Neuronal stem cell (in vitro differentiated cells): ENCODE measurements around the gene FRYL.
"Not testable (repeated sequence)": the region's sequence is repeated elsewhere in the genome, so short reads cannot be mapped to it uniquely, and the experiment has no call there.

Source experiments
- DNase-seq: peaks from one replicate; pipeline ENCODE4 v3.0.0-alpha.2; 2013; ENCODE audit warnings: low spot score
- H2AFZ ChIP-seq: one replicate; pipeline ENCODE4 v1.6.1; 2013; ENCODE audit warnings: mild to moderate bottlenecking, low read length, inconsistent platforms
- H2AK5ac ChIP-seq: 2 replicates; pipeline ENCODE4 v1.6.1; 2013; ENCODE audit warnings: low read depth, mild to moderate bottlenecking, inconsistent platforms, low read length, moderate library complexity, mixed read lengths
- H2BK120ac ChIP-seq: 2 replicates; pipeline ENCODE4 v1.6.1; 2013; ENCODE audit warnings: low read depth, mild to moderate bottlenecking, inconsistent platforms, low read length, moderate library complexity, mixed read lengths
- H2BK12ac ChIP-seq: one replicate; pipeline ENCODE4 v1.6.1; 2013; ENCODE audit warnings: low read length, inconsistent platforms
- H2BK15ac ChIP-seq: 2 replicates; pipeline ENCODE4 v1.6.1; 2013; ENCODE audit warnings: mild to moderate bottlenecking, low read length, inconsistent platforms, mixed read lengths
- H2BK5ac ChIP-seq: one replicate; pipeline ENCODE4 v1.6.1; 2013; ENCODE audit warnings: inconsistent platforms, mild to moderate bottlenecking, low read length, moderate library complexity
- H3K14ac ChIP-seq: one replicate; pipeline ENCODE4 v1.6.1; 2013; ENCODE audit warnings: low read length, inconsistent platforms
- H3K18ac ChIP-seq: 2 replicates; pipeline ENCODE4 v1.6.1; 2013; ENCODE audit warnings: low read length, inconsistent platforms
- H3K23ac ChIP-seq: 2 replicates; pipeline ENCODE4 v1.6.1; 2013; ENCODE audit warnings: low read depth, mild to moderate bottlenecking, mixed read lengths, low read length, inconsistent platforms; ENCODE audit not compliant: poor library complexity
- H3K27ac ChIP-seq: replicated peaks from 3 replicates; pipeline ENCODE4 v1.5.1; 2013; ENCODE audit warnings: low read length, inconsistent platforms
- H3K27me3 ChIP-seq, 3 experiments: 2 replicates each; pipeline ENCODE4 v1.6.1; 2013; ENCODE audit warnings: low read length in 3 of 3, mild to moderate bottlenecking in 2 of 3, inconsistent platforms in 1 of 3, low read depth in 1 of 3, mixed read lengths in 1 of 3, moderate library complexity in 1 of 3; ENCODE audit not compliant: control insufficient read depth in 3 of 3, insufficient read depth in 3 of 3
- H3K36me3 ChIP-seq, 2 donors: replicated peaks in 1 of 2; 2 replicates each; pipeline ENCODE4 v1.6.1; 2013; ENCODE audit warnings: low read length in 2 of 2; ENCODE audit not compliant: control insufficient read depth in 2 of 2, insufficient read depth in 2 of 2
- H3K4ac ChIP-seq: 2 replicates; pipeline ENCODE4 v1.6.1; 2013; ENCODE audit warnings: inconsistent platforms, mild to moderate bottlenecking, low read length, moderate library complexity
- H3K4me1 ChIP-seq, 2 donors: 1 replicate in 1 of 2; 2 replicates in 1 of 2; pipeline ENCODE4 v1.6.1; 2013; ENCODE audit warnings: low read length in 2 of 2, low read depth in 1 of 2; ENCODE audit not compliant: control insufficient read depth in 2 of 2, insufficient read depth in 1 of 2
- H3K4me2 ChIP-seq: one replicate; pipeline ENCODE4 v1.6.1; 2013; ENCODE audit warnings: mild to moderate bottlenecking, low read length, inconsistent platforms; ENCODE audit not compliant: insufficient read depth, poor library complexity, severe bottlenecking
- H3K4me3 ChIP-seq, 2 donors: 2 replicates each; pipeline ENCODE4 v1.5.1; 2013; ENCODE audit warnings: low read length in 2 of 2, mild to moderate bottlenecking in 2 of 2, inconsistent platforms in 1 of 2, moderate library complexity in 1 of 2
- H3K79me1 ChIP-seq: one replicate; pipeline ENCODE4 v1.6.1; 2013; ENCODE audit warnings: low read depth, mild to moderate bottlenecking, inconsistent platforms, low read length, moderate library complexity
- H3K9ac ChIP-seq: one replicate; pipeline ENCODE4 v1.6.1; 2013; ENCODE audit warnings: mild to moderate bottlenecking, low read depth, low read length, inconsistent platforms; ENCODE audit not compliant: poor library complexity
- H3K9me3 ChIP-seq, 2 donors: replicated peaks in 1 of 2; 2 replicates each; pipeline versions ENCODE3 to v1.6.1; 2013; ENCODE audit warnings: low read length in 2 of 2, mild to moderate bottlenecking in 2 of 2, inconsistent platforms in 1 of 2, low read depth in 1 of 2, mixed read lengths in 1 of 2, moderate library complexity in 1 of 2; ENCODE audit not compliant: control insufficient read depth in 2 of 2, insufficient read depth in 1 of 2
- H4K8ac ChIP-seq: one replicate; pipeline ENCODE4 v1.6.1; 2013; ENCODE audit warnings: low read depth, mild to moderate bottlenecking, inconsistent platforms, low read length, moderate library complexity
- H4K91ac ChIP-seq: one replicate; pipeline ENCODE4 v1.6.1; 2013; ENCODE audit warnings: low read length, low read depth, mild to moderate bottlenecking, inconsistent platforms; ENCODE audit not compliant: poor library complexity
- WGBS, 2 donors: extraction: QIAGEN DNeasy Blood & Tissue Kit; methylation state at CpG; one replicate each; pipeline ENCODE4 v1.1.7; 2013; ENCODE audit warnings: missing lambda C conversion rate in 2 of 2, mixed read lengths in 1 of 2; ENCODE audit not compliant: insufficient read length in 2 of 2, insufficient replicate concordance in 1 of 2; ENCODE audit errors: extremely low coverage in 2 of 2; 5-methylcytosine and 5-hydroxymethylcytosine counted together

The FRYL gene

DNA sequence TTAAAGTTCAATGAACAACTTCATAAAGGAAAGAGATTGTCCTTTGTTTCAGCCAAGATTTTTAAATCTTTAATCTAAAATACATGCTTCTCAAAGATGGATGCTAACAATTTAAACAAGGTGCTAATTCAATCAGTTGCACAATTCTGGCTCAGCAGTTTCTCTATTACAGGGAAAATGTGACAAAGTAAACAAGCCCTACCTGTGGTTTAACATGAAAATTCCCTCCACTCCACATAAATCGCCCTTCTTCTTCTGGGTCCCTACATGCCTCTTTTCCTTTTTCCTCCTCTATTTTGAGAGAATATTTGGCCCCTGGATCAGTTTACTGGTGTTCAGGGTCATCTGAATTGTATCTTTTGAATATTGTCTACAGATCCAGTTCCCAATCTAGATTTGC, 80.6 kb downstream of the FRYL start:
- Histone ChIP-seq H3K14ac (no peak overlapping the region), H3K18ac (no peak overlapping the region), H2BK5ac (no peak overlapping the region), H3K27me3 (no peaks in the 10 kb centered on the region), H4K91ac (no peak overlapping the region), H2BK12ac (no peak overlapping the region), H3K4me3 (no peak overlapping the region), H2BK15ac (no peak overlapping the region), H3K4me2 (no peak overlapping the region), H3K27ac (no peak overlapping the region), H3K4me1 (peaks cover 3 to 8% of the 10 kb centered on the region in 2 donors), H3K4ac (no peak overlapping the region), H3K9ac (no peak overlapping the region), H2AK5ac (no peak overlapping the region), H3K23ac (no peak overlapping the region), H2AFZ (no peak overlapping the region), H2BK120ac (no peak overlapping the region), H3K79me1 (peaks cover 7% of the 10 kb centered on the region), H3K9me3 (no peaks in the 10 kb centered on the region), H4K8ac (no peak overlapping the region), H3K36me3 (peaks cover 0 to 6% of the 10 kb centered on the region in 2 donors)
- no CpG with 5 or more reads among the region's 1 CpG for WGBS, 2 donors
- DNase-seq = no peak

GRCh38 chr4:48698029-48698971, 81.8 kb downstream of the FRYL start:
- H2AK5ac ChIP-seq = no peak overlapping the region
- H3K79me1 ChIP-seq = peaks cover 7% of the 10 kb centered on the region
- no peak overlapping the region for H2BK12ac ChIP-seq
- no peak overlapping the region for H3K4ac ChIP-seq
- no peak overlapping the region for H3K9ac ChIP-seq
- no peak overlapping the region for H3K18ac ChIP-seq
- WGBS, 2 donors = no CpG with 5 or more reads among the region's 5 CpGs
- H3K4me2 ChIP-seq = no peak overlapping the region
- no peak overlapping the region for H2BK15ac ChIP-seq
- H4K8ac ChIP-seq = no peak overlapping the region
- no peak overlapping the region for H2AFZ ChIP-seq
- no peak overlapping the region for H4K91ac ChIP-seq
- H3K27me3 ChIP-seq = no peaks in the 10 kb centered on the region
- H3K27ac ChIP-seq = no peak overlapping the region
- no peak overlapping the region for H2BK5ac ChIP-seq
- no peak overlapping the region for H3K14ac ChIP-seq
- DNase-seq = peak; percentile 30
- no peak overlapping the region for H3K4me3 ChIP-seq
- H3K9me3 ChIP-seq = no peaks in the 10 kb centered on the region
- H3K36me3 ChIP-seq = peaks cover 0 to 6% of the 10 kb centered on the region in 2 donors
- no peak overlapping the region for H2BK120ac ChIP-seq
- peaks cover 3 to 8% of the 10 kb centered on the region in 2 donors for H3K4me1 ChIP-seq
- no peak overlapping the region for H3K23ac ChIP-seq

DNA sequence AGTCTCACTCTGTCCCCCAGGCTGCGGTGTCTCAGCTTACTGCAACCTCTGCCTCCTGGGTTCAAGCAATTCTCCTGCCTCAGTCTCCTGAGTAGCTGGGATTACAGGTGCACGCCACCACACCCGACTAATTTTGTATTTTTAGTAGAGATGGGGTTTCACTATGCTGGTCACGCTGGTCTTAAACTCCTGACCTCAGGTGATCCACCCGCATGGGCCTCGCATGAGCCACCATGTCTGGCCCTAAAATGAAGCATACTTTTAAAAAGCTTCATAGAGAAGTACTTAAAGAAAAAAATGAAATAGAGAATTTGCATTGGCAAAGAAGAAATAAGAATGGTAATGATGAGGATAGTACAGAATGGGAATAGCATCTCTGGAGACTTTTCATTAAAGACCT, 82.6 kb downstream of the FRYL start:
- H3K18ac ChIP-seq, H3K27me3 ChIP-seq, H3K14ac ChIP-seq, DNase-seq, H3K4me2 ChIP-seq, H3K4me1 ChIP-seq, H3K27ac ChIP-seq, H3K9me3 ChIP-seq, H3K23ac ChIP-seq, H4K91ac ChIP-seq, H2BK5ac ChIP-seq, H2AK5ac ChIP-seq, H3K9ac ChIP-seq, H4K8ac ChIP-seq, H3K4me3 ChIP-seq, H3K36me3 ChIP-seq, H2BK15ac ChIP-seq, H2BK12ac ChIP-seq, H3K4ac ChIP-seq, H2BK120ac ChIP-seq, H3K79me1 ChIP-seq, H2AFZ ChIP-seq: not testable (repeated sequence)
- no CpG with 5 or more reads among the region's 6 CpGs for WGBS, 2 donors

DNA sequence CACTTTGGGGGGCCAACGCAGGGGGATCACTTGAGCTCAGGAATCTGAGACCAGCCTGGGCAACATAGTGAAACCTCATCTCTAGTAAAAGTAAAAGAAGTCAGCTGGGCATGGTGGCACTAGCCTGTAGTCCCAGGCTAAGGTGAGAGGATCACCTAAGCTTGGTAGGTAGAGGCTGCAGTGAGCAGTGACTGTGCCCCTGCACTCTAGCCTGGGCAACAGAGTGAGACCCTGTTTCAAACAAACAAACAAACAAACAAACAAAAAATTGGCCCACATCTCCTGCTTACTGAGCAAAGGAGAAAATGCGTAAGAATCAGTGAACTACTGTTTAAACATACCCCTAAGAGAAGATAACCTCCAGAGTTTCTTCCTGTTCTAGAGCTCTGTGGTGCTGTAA, 85.3 kb downstream of the FRYL start:
- Histone ChIP-seq H4K91ac (no peak overlapping the region), H3K27me3 (no peaks in the 10 kb centered on the region), H3K14ac (no peak overlapping the region), H2BK5ac (no peak overlapping the region), H3K4me3 (no peak overlapping the region), H3K79me1 (peaks cover 7% of the 10 kb centered on the region), H3K4me2 (no peak overlapping the region), H2BK15ac (no peak overlapping the region), H3K27ac (no peak overlapping the region), H2BK12ac (no peak overlapping the region), H2AK5ac (no peak overlapping the region), H3K4ac (no peak overlapping the region), H3K18ac (no peak overlapping the region), H2AFZ (no peak overlapping the region), H2BK120ac (no peak overlapping the region), H3K23ac (no peak overlapping the region), H3K9me3 (no peaks in the 10 kb centered on the region), H4K8ac (no peak overlapping the region), H3K36me3 (peaks cover 0 to 3% of the 10 kb centered on the region in 2 donors), H3K4me1 (peaks cover 3 to 9% of the 10 kb centered on the region in 2 donors), H3K9ac (no peak overlapping the region)
- DNase-seq = no peak
- no CpG with 5 or more reads among the region's 2 CpGs for WGBS, 2 donors
